Calu3 (cell line): Measurements from ENCODE around the gene CRB1. TPM values are rescaled to one million over a fixed set of nuclear protein-coding genes. Genes with fewer than 3 reads are reported as not detected.

Experiments used
- BruUV-seq: library from RNA; stranded (reverse); fragments of 400-500 nt; replicated peaks from 2 replicates; lab custom pipeline; 2021; lab: Mats Ljungman, UMichigan
- CTCF ChIA-PET: fragments of 300-600 bp; sonication (Branson Sonifier 250); formaldehyde crosslinking; loops from one replicate; lab custom pipeline; 2022; ENCODE audit warnings: antibody characterized with exemption; lab: Charles Lee
- DNase-seq: peaks from one replicate; pipeline ENCODE4 v3.0.0; 2022
- H3K27ac Mint-ChIP-seq: one replicate; pipeline ENCODE4 v1.8.0; 2022; ENCODE audit warnings: mixed read lengths; ENCODE audit not compliant: unreplicated experiment
- H3K27me3 Mint-ChIP-seq: one replicate; pipeline ENCODE4 v1.8.0; 2022; ENCODE audit warnings: mixed read lengths; ENCODE audit not compliant: unreplicated experiment
- H3K36me3 Mint-ChIP-seq: one replicate; pipeline ENCODE4 v1.8.0; 2022; ENCODE audit warnings: mild to moderate bottlenecking, moderate library complexity, mixed read lengths; ENCODE audit not compliant: insufficient read depth, unreplicated experiment
- H3K4me1 Mint-ChIP-seq: one replicate; pipeline ENCODE4 v1.8.0; 2022; ENCODE audit warnings: mild to moderate bottlenecking, low read depth, mixed read lengths; ENCODE audit not compliant: unreplicated experiment
- H3K4me3 Mint-ChIP-seq: one replicate; pipeline ENCODE4 v1.8.0; 2022; ENCODE audit warnings: mild to moderate bottlenecking, low read depth, moderate library complexity, mixed read lengths; ENCODE audit not compliant: unreplicated experiment
- H3K9me3 Mint-ChIP-seq: one replicate; pipeline ENCODE4 v1.8.0; 2022; ENCODE audit warnings: low read depth, mixed read lengths; ENCODE audit not compliant: unreplicated experiment
- CTCF ChIP-seq: fragments of 200-600 bp; IDR thresholded peaks from one replicate; pipeline ENCODE4 v1.8.0; 2022; ENCODE audit warnings: antibody characterized with exemption; ENCODE audit not compliant: unreplicated experiment
- intact Hi-C: fragments of 100-400 bp; cut with micrococcal nuclease; formaldehyde crosslinking; loops from one replicate; pipeline ENCODE4 v1.10.0; 2022; ENCODE audit not compliant: unreplicated experiment
- total RNA-seq: library from RNA; stranded (reverse); gene quantifications from 2 replicates; pipeline ENCODE4 v1.2.3, GENCODE V29; 2022

The CRB1 gene
- total RNA-seq, 1 experiment from 2014 or later, result not detected

GRCh38 chr1:197413564-197413963 is 145.5 kb downstream of the CRB1 start:
- no peak for TF ChIP-seq CTCF
- no peak overlapping the region for H3K27ac Mint-ChIP-seq
- no peaks in the 10 kb centered on the region for H3K9me3 Mint-ChIP-seq
- no peak overlapping the region for H3K4me3 Mint-ChIP-seq
- no TSS peak for BruUV-seq
- CTCF ChIA-PET, result no interaction called here
- no peak for DNase-seq
- intact Hi-C loops, result no loop called here
- no peaks in the 10 kb centered on the region for H3K27me3 Mint-ChIP-seq
- no peaks in the 10 kb centered on the region for H3K4me1 Mint-ChIP-seq
- H3K36me3 Mint-ChIP-seq, result no peaks in the 10 kb centered on the region

DNA sequence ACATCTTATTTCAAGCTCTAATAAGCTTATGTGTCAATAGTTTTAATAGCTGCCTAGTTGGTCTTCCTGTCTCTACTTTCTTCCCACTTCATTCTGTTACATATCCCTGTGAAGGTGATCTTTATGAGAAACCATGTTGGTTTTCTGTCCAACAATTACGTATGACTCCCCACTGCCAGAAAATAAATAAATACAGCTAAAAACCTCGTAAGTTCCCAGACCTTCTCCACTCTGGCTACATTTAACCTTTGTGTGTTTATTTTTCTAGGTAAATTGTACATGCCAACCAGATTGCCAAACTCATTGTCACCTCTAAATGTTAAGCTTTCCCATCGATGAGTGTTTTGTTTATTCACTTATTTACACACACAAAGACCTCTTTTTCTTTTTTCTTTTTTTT is 147.2 kb downstream of the CRB1 start:
- no peak overlapping the region for H3K4me3 Mint-ChIP-seq
- no peaks in the 10 kb centered on the region for H3K4me1 Mint-ChIP-seq
- intact Hi-C loops, result no loop called here
- BruUV-seq, result no TSS peak
- DNase-seq, result no peak
- H3K36me3 Mint-ChIP-seq, result no peaks in the 10 kb centered on the region
- CTCF ChIA-PET, result no interaction called here
- no peaks in the 10 kb centered on the region for H3K9me3 Mint-ChIP-seq
- no peak for TF ChIP-seq CTCF
- no peaks in the 10 kb centered on the region for H3K27me3 Mint-ChIP-seq
- no peak overlapping the region for H3K27ac Mint-ChIP-seq

GRCh38 chr1:197418693-197419092 is 150.6 kb downstream of the CRB1 start:
- BruUV-seq, result no TSS peak
- Mint-ChIP-seq H3K4me1 (no peaks in the 10 kb centered on the region), H3K27ac (no peak overlapping the region), H3K36me3 (no peaks in the 10 kb centered on the region), H3K4me3 (no peak overlapping the region), H3K27me3 (no peaks in the 10 kb centered on the region), H3K9me3 (no peaks in the 10 kb centered on the region)
- no peak for DNase-seq
- CTCF ChIA-PET, result interaction anchor here (0.8 kb wide), 1 partner anchor 313 kb away, joined by 3 read pairs; no protein-coding TSS in a partner anchor
- intact Hi-C loops, result no loop called here
- no peak for TF ChIP-seq CTCF

- intact Hi-C loops, result no loop called here
- Mint-ChIP-seq H3K27me3 (no peaks in the 10 kb centered on the region), H3K4me3 (no peak overlapping the region), H3K9me3 (no peaks in the 10 kb centered on the region), H3K27ac (no peak overlapping the region), H3K4me1 (no peaks in the 10 kb centered on the region), H3K36me3 (no peaks in the 10 kb centered on the region)
- no TSS peak for BruUV-seq
- TF ChIP-seq CTCF, result no peak
- no peak for DNase-seq
- CTCF ChIA-PET, result no interaction called here
Observed at GRCh38 chr1:197422993-197423392, 154.9 kb downstream of the CRB1 start.
